COR-L47 (cell line): ENCODE results near the gene MYO5A.
A peak's percentile ranks its signal among the peaks of the same experiment; 100 is the strongest.

Source experiments
- DNase-seq: peaks from one replicate; lab custom pipeline; 2025; lab: John Stamatoyannopoulos, UW

Gene MYO5A

DNA sequence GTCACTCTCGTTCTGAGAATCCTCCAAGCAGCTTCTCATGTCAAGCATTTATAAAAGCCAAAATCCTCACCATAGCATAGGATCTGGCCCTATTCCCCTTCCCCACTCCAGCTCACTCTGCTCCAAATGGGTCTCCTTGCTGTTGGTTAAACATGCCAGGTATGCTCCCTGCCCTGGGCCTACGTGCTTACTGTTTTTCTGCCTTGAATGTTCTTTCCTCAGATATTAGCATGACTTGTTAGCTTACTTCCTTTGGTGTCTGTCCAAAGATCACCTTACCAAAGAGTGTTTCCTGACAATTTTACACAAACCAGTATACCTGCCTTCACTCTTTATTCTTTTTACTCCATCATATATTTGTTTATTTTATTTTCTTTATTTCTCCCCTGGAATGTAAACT lies 200.0 kb downstream of the MYO5A start:
- DNase-seq = no peak

- no peak for DNase-seq
Observed at GRCh38 chr15:52326756-52327155, 201.9 kb downstream of the MYO5A start.

DNA sequence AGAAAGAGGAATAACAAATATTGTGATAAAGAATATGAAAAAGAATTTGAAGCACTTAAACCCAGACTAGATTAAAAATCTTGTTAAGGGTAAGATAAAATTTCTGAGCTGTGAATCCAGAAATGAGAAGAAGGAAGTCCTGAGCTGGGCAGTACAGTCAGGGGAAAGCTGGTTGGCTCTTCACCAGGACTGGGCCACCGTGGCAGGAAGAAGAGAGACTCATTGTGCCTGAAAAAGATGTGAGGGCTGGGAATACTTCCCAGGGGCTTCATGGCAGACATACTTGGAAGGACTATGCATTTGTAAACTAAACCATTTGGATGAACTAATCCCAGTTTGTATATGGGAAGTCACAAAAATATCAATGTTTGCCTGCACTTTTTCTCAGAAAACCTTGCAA lies 204.6 kb downstream of the MYO5A start:
- DNase-seq = no peak

GRCh38 chr15:52318729-52319500 lies 209.8 kb downstream of the MYO5A start:
- no peak for DNase-seq

GRCh38 chr15:52317688-52318087 lies 211.0 kb downstream of the MYO5A start:
- DNase-seq = no peak

DNA sequence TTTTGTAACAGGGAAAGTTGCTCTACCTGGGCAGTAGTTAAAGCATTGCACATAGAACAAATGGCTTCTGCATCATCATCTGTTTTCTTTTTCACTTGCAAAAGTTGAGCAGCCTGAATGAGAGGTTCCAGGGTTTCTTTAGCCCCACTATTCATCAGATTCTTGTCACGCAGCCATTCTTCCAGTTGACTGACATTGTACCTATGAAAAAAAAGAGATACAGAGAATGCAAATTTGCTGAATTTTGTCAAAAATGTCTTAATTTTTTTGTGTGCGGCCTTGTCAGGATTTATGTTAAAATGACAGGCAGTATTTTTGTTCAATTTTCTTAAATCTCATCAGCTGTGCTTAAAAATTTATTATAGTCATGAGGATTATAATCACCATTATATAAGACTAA lies 211.7 kb downstream of the MYO5A start:
- DNase-seq = no peak

- DNase-seq = no peak
Observed at GRCh38 chr15:52309154-52309548, 219.5 kb downstream of the MYO5A start.

- no peak for DNase-seq
Observed at GRCh38 chr15:52308446-52309153, 220.1 kb downstream of the MYO5A start.

- DNase-seq = no peak
Observed at GRCh38 chr15:52307847-52308246, 220.8 kb downstream of the MYO5A start.

DNA sequence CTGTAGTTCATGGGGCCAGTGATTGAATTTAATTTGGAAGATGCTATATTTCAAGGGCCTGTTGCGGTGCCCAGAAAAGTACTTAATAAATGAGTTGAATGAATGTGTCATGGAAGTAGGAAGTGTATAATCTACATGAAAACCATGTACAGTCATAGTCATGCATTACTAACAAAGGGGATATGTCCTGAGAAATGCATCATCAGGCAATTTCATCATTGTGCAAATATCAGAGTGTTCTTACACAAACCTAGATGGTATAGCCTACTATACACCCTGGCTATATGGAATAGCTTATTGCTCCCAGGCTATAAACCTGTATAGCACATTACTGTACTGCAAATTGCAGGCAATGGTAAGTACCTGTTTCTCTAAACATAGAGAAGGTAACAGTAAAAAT lies 222.4 kb downstream of the MYO5A start:
- DNase-seq = no peak

GRCh38 chr15:52303093-52303772 lies 225.4 kb downstream of the MYO5A start:
- no peak for DNase-seq

DNA sequence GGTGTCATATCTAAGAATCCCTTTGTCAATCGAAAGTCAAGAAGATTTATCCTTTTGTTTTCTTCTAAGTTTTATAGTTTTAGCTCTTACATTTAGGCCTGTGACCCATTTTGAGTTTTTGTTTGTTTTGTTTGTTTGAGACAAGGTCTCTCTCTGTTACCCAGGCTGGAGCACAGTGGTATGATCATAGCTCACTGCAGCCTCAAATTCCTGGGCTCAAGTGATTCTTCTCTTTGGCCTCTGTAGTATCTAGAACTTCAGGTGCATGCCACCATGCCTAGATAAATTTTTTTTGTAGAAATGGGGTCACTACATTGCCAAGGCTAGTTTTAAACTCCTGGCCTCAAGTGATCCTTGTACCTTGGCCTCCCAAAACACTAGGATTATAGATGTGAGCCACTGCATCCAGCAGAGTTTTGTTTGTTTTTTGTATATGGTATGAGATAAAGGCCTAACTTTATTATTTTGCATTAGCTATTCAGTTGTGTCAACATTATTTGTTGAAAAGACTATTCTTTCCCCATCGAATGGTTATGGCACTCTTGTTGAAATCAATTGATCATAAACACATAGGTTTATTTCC lies 227.3 kb downstream of the MYO5A start:
- DNase-seq = no peak

GRCh38 chr15:52295421-52296001 lies 233.2 kb downstream of the MYO5A start, which contains the start of gene MYO5C:
Gene MYO5C (minus strand): TSS chr15:52295804. CDS start chr15:52295636, 168 bp downstream.
- DNase-seq = peak; percentile 84

- DNase-seq = no peak
Observed at GRCh38 chr15:52294881-52295420, 233.7 kb downstream of the MYO5A start.

- DNase-seq = no peak
Observed at GRCh38 chr15:52292780-52293392, 235.8 kb downstream of the MYO5A start.

DNA sequence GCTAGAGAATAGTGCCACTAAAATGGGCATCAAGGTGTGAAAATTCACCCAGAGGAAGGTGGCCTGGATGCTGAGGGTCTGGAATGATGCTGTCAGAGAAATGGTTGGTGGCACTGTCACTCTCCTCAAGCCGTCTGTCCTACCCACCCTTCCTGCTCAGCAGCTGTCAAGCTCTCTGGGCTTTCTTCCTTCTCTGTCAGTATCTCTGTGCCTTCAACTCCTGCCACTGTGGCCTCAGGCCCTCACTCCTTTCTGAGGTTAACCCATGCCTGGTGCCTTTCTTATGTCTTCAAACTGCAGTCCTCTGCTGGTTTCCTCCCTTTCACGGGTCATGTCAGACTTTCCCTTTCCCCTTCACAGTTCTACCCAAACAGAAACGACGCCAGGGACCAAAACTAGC lies 237.5 kb downstream of the MYO5A start:
- no peak for DNase-seq

DNA sequence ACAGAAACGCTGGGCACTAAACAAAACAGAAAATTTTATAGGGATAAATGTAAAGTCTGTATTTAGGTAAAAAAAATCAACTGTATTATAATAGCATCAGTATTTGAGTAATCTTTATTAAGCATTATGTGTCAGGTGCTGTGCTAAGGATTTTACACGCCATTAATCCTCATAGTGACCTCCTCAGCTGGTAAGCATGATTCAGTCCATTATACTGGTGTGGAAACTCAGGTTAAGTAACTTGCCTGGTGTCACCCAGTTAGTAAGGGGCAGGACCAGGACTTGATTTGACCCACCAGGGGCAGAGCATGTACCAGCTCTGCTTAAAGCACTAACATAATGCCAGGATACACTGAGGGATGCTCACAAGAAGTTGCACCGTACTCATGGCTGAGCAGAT lies 237.9 kb downstream of the MYO5A start:
- DNase-seq = no peak

DNA sequence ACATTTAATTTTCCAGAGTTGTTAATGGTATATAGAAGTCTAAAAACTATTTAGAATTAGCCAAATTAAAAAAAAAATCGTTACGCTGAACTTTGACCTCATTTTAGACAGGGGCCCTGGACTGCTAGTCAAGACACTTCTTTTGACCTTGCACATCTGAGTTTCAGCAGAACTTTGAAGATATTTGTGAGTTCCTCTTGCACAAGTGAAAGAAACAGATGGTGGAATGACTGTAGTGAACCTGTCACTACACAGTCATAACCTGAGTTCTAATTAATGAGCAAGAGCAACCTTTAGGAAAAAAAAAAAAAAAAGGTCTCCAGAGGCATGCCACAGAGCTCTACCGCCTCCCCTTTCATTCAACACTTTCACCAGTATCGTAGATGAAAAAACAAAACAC lies 238.4 kb downstream of the MYO5A start:
- no peak for DNase-seq

- no peak for DNase-seq
Observed at GRCh38 chr15:52289629-52290081, 239.0 kb downstream of the MYO5A start.

DNA sequence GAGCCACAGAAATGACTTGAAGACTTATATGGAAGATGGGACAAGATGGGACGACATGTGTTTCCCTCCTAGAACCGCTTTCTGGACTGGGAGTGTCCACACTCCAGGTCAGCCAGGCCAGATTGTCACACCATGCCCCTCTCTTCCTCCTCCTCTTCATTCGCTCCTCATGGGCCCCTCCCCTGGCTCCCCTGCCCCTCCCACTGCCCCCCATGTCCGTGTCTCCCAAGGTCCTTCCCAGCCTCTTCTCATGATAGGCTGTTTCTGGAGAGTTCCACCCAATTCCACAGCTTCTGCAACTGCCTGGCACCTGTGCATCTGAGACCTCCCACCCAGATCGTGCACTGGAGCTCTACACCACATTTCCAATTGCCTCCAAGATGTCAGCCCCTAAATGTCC lies 239.7 kb downstream of the MYO5A start:
- no peak for DNase-seq
